SK-N-MC (cell line): Measurements from ENCODE around the gene PPP2R2C.

ENCODE experiments used
- EZH2 ChIP-seq: fragments of 200-600 bp; sonication (generic); IDR thresholded peaks from one replicate; pipeline ENCODE4 v1.6.1; 2017; ENCODE audit warnings: antibody characterized with exemption
- FOXP2 ChIP-seq: optimal IDR thresholded peaks from 2 replicates; pipeline ENCODE3; 2011; ENCODE audit warnings: mild to moderate bottlenecking, moderate library complexity; ENCODE audit not compliant: insufficient read depth; ENCODE audit errors: extremely low read length, control extremely low read depth
- POLR2AphosphoS5 ChIP-seq: IDR thresholded peaks from 2 replicates; pipeline ENCODE4 v1.6.1; 2012; ENCODE audit warnings: mild to moderate bottlenecking, low read depth, low read length, borderline replicate concordance

GRCh38 chr4:6295495-6295894 lies 176.9 kb downstream of the PPP2R2C start:
- TF ChIP-seq POLR2AphosphoS5 = no peak
- TF ChIP-seq EZH2 = no peak
- no peak for TF ChIP-seq FOXP2
